OCI-LY3 (cell line): Measurements from ENCODE around the gene MZB1.
"Not testable (repeated sequence)": the region's sequence is repeated elsewhere in the genome, so short reads cannot be mapped to it uniquely, and the experiment has no call there.

ENCODE experiments used
- CTCF ChIP-seq: fragments of 200-600, 300-600 bp; sonication (generic); IDR thresholded peaks from 2 replicates; pipeline ENCODE4 v1.5.1; 2014; ENCODE audit warnings: antibody characterized with exemption, low read length, low read depth
- EZH2phosphoT487 ChIP-seq: fragments of 200-600 bp; shearing (Covaris generic); IDR thresholded peaks from 2 replicates; pipeline ENCODE4 v1.6.1; 2018; ENCODE audit warnings: antibody characterized with exemption, mixed run types, low read depth

GRCh38 chr5:139355900-139356299 is 33.8 kb downstream of the MZB1 start:
- TF ChIP-seq CTCF, EZH2phosphoT487: not testable (repeated sequence)
